Measurements from ENCODE around the gene DTX1.

DNA sequence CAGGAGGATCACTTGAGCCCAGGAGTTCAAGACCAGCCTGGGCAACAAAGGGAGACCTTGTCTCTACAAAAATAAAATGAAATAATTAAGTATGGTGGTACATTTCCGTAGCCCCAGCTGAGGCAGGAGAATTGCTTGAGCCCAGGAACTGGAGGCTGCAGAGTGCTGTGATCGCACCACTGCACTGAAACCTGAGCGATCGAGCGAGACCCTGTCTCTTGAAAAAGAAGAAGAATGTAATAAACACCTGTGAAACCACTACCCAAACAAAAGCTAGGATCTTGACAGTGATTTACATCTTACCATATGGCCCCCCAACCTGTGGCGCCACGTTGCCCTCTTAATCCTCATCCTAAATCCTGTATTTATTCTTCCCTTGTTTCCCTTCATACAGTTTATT is 5.7 kb upstream of the DTX1 start:
- TF ChIP-seq YY1 (IDR thresholded peaks at IDR 0.05; ENCODE audit: insufficient read depth, insufficient read length), result no peak
- TF ChIP-seq SUZ12 (IDR thresholded peaks at IDR 0.05; ENCODE audit: extremely low read depth, insufficient read depth, insufficient read length), result no peak

Data from NT2/D1 (cell line).